Measurements from ENCODE around the gene KCNG1. TPM values are rescaled to one million over a fixed set of nuclear protein-coding genes. Genes with fewer than 3 reads are reported as not detected.

The KCNG1 gene
- total and polyA plus RNA-seq, 2 of the 8 experiments (the other 6 are each of a cell fraction or from before 2014, with no cell fraction given), result 16.0 to 18.0 TPM

DNA sequence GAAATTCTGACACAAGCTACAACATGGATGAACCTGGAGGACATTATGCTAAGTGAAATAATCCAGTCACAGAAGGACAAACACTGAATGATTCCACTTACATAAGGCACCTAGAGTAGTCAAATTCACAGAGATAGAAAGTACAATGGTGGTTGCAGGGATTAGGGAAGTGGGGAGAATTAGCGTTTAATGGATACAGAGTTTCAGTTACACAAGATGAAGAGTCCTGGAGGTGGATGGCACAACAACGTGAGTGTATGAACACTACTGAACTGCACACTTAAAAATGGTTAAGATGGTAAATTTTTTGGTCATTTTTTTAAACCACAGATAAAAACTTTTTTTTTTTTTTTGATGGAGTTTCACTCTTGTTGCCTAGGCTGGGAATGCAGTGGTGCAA is 39.6 kb downstream of the KCNG1 start (continued):
- TF ChIP-seq, protein P1, sequence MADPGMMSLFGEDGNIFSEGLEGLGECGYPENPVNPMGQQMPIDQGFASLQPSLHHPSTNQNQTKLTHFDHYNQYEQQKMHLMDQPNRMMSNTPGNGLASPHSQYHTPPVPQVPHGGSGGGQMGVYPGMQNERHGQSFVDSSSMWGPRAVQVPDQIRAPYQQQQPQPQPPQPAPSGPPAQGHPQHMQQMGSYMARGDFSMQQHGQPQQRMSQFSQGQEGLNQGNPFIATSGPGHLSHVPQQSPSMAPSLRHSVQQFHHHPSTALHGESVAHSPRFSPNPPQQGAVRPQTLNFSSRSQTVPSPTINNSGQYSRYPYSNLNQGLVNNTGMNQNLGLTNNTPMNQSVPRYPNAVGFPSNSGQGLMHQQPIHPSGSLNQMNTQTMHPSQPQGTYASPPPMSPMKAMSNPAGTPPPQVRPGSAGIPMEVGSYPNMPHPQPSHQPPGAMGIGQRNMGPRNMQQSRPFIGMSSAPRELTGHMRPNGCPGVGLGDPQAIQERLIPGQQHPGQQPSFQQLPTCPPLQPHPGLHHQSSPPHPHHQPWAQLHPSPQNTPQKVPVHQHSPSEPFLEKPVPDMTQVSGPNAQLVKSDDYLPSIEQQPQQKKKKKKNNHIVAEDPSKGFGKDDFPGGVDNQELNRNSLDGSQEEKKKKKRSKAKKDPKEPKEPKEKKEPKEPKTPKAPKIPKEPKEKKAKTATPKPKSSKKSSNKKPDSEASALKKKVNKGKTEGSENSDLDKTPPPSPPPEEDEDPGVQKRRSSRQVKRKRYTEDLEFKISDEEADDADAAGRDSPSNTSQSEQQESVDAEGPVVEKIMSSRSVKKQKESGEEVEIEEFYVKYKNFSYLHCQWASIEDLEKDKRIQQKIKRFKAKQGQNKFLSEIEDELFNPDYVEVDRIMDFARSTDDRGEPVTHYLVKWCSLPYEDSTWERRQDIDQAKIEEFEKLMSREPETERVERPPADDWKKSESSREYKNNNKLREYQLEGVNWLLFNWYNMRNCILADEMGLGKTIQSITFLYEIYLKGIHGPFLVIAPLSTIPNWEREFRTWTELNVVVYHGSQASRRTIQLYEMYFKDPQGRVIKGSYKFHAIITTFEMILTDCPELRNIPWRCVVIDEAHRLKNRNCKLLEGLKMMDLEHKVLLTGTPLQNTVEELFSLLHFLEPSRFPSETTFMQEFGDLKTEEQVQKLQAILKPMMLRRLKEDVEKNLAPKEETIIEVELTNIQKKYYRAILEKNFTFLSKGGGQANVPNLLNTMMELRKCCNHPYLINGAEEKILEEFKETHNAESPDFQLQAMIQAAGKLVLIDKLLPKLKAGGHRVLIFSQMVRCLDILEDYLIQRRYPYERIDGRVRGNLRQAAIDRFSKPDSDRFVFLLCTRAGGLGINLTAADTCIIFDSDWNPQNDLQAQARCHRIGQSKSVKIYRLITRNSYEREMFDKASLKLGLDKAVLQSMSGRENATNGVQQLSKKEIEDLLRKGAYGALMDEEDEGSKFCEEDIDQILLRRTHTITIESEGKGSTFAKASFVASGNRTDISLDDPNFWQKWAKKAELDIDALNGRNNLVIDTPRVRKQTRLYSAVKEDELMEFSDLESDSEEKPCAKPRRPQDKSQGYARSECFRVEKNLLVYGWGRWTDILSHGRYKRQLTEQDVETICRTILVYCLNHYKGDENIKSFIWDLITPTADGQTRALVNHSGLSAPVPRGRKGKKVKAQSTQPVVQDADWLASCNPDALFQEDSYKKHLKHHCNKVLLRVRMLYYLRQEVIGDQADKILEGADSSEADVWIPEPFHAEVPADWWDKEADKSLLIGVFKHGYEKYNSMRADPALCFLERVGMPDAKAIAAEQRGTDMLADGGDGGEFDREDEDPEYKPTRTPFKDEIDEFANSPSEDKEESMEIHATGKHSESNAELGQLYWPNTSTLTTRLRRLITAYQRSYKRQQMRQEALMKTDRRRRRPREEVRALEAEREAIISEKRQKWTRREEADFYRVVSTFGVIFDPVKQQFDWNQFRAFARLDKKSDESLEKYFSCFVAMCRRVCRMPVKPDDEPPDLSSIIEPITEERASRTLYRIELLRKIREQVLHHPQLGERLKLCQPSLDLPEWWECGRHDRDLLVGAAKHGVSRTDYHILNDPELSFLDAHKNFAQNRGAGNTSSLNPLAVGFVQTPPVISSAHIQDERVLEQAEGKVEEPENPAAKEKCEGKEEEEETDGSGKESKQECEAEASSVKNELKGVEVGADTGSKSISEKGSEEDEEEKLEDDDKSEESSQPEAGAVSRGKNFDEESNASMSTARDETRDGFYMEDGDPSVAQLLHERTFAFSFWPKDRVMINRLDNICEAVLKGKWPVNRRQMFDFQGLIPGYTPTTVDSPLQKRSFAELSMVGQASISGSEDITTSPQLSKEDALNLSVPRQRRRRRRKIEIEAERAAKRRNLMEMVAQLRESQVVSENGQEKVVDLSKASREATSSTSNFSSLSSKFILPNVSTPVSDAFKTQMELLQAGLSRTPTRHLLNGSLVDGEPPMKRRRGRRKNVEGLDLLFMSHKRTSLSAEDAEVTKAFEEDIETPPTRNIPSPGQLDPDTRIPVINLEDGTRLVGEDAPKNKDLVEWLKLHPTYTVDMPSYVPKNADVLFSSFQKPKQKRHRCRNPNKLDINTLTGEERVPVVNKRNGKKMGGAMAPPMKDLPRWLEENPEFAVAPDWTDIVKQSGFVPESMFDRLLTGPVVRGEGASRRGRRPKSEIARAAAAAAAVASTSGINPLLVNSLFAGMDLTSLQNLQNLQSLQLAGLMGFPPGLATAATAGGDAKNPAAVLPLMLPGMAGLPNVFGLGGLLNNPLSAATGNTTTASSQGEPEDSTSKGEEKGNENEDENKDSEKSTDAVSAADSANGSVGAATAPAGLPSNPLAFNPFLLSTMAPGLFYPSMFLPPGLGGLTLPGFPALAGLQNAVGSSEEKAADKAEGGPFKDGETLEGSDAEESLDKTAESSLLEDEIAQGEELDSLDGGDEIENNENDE (IDR thresholded peaks at IDR 0.05; ENCODE audit: insufficient replicate concordance, low read length), result no peak
- TF ChIP-seq HDAC2 (IDR thresholded peaks at IDR 0.05; ENCODE audit: borderline replicate concordance in 1 of 2, low read depth in 2 of 2, low read length in 2 of 2) (no peak), NRF1 (IDR thresholded peaks at IDR 0.05; ENCODE audit: low read depth, low read length) (no peak), EP300 (IDR thresholded peaks at IDR 0.05; ENCODE audit: borderline replicate concordance in 1 of 2, low read depth in 2 of 2, low read length in 2 of 2) (no peak), BCL11A (IDR thresholded peaks at IDR 0.05; ENCODE audit: low read depth in 2 of 2, low read length in 2 of 2) (no peak), EGR1 (IDR thresholded peaks at IDR 0.05; ENCODE audit: borderline replicate concordance, low read depth, low read length) (no peak), FOSL1 (IDR thresholded peaks at IDR 0.05; ENCODE audit: insufficient read depth, low read depth, low read length) (no peak)

Measured in H1 (cell line).